ENCODE data around the gene LRFN5. TPM values are rescaled to one million over a fixed set of nuclear protein-coding genes. Genes with fewer than 3 reads are reported as not detected.

The LRFN5 gene
- total and polyA plus RNA-seq, 2 of the 8 experiments (the other 6 are each of a cell fraction or from before 2014, with no cell fraction given): 0.85 to 4.7 TPM

- no peak overlapping the region for H3K4me3 ChIP-seq (ENCODE audit: extremely low read depth in 1 of 4, insufficient read depth in 2 of 4, low read depth in 3 of 4, low read length in 4 of 4)
- H4K20me1 ChIP-seq (replicated peaks in 1 of 2; ENCODE audit: control insufficient read depth in 1 of 2, insufficient read depth in 2 of 2, low read length in 2 of 2): no peaks in the 10 kb centered on the region
- no peaks in the 10 kb centered on the region for H3K27me3 ChIP-seq (replicated peaks in 1 of 4; ENCODE audit: control insufficient read depth in 3 of 4, extremely low read depth in 1 of 4, insufficient read depth in 3 of 4, low read length in 3 of 4)
- ChIA-PET POLR2A (ENCODE audit: partially characterized antibody) (no interaction called here), CTCF (ENCODE audit: partially characterized antibody) (interaction anchor here (0.6 to 0.7 kb wide), 2 partner anchors 772 to 977 kb away, joined by 3 to 4 read pairs; no protein-coding TSS in a partner anchor)
- no peak overlapping the region for H3K18ac ChIP-seq (ENCODE audit: extremely low read depth, low read length)
- H2BK20ac ChIP-seq (ENCODE audit: low read length): no peak overlapping the region
- WGBS, 2 experiments (ENCODE audit: extremely low coverage in 1 of 2, insufficient coverage in 1 of 2, insufficient read length in 1 of 2, insufficient replicate concordance in 2 of 2, low coverage in 1 of 2, low lambda C conversion rate in 2 of 2, missing lambda C conversion rate in 1 of 2): 91% methylated on average over 2 of the region's 2 CpGs; no CpG with 5 or more reads in 1 of the 2 experiments
- no peak overlapping the region for H2BK5ac ChIP-seq (ENCODE audit: low read depth, low read length)
- H3K27ac ChIP-seq (ENCODE audit: low read depth, low read length): no peak overlapping the region
- no peak overlapping the region for H2BK12ac ChIP-seq (ENCODE audit: low read depth, low read length)
- no peak overlapping the region for H3K9ac ChIP-seq (replicated peaks in 1 of 4; ENCODE audit: extremely low read depth in 1 of 4, low read depth in 3 of 4, low read length in 3 of 4)
- H4K5ac ChIP-seq (ENCODE audit: insufficient read length, low read depth, low read length): no peak overlapping the region
- FAIRE-seq (no peak), DNase-seq (ENCODE audit: low read depth in 1 of 2, low spot score in 2 of 2) (peak in 1 of 2 experiments; percentile 17)
- H4K91ac ChIP-seq (replicated peaks; ENCODE audit: insufficient read length, low read length): no peak overlapping the region
- H3K79me2 ChIP-seq (ENCODE audit: control insufficient read depth in 1 of 2, insufficient read depth in 2 of 2, low read length in 2 of 2): no peaks in the 10 kb centered on the region
- H3K14ac ChIP-seq (ENCODE audit: insufficient read length): no peak overlapping the region
- H3K9me3 ChIP-seq (ENCODE audit: insufficient read depth in 2 of 2, low read depth in 1 of 2, low read length in 1 of 2): no peaks in the 10 kb centered on the region
- H2AK5ac ChIP-seq (ENCODE audit: low read depth, low read length): no peak overlapping the region
- H2BK15ac ChIP-seq (ENCODE audit: low read length): no peak overlapping the region
- H3K23me2 ChIP-seq (ENCODE audit: low read depth, low read length): no peaks in the 10 kb centered on the region
- no peaks in the 10 kb centered on the region for H3K36me3 ChIP-seq (ENCODE audit: control insufficient read depth in 2 of 4, insufficient read depth in 4 of 4, low read length in 3 of 4)
- H3K4ac ChIP-seq (replicated peaks; ENCODE audit: insufficient read length, low read depth, low read length): no peak overlapping the region
- no peak overlapping the region for H2BK120ac ChIP-seq (replicated peaks; ENCODE audit: low read depth, low read length)
- H3K4me2 ChIP-seq (ENCODE audit: insufficient read depth in 1 of 2, low read depth in 2 of 2, low read length in 2 of 2): no peak overlapping the region
- peaks cover 0 to 4% (median 0%) of the 10 kb centered on the region in 4 experiments; a peak in 1 of 7 replicates for H3K4me1 ChIP-seq (replicated peaks in 1 of 4; ENCODE audit: control insufficient read depth in 3 of 4, insufficient read depth in 4 of 4, low read length in 3 of 4)
- no peak overlapping the region for H3K23ac ChIP-seq (ENCODE audit: insufficient read length)
- no peak overlapping the region for H3K56ac ChIP-seq (replicated peaks; ENCODE audit: insufficient read length, low read depth, low read length)
- H2AFZ ChIP-seq (ENCODE audit: low read length): no peak overlapping the region
- no peak overlapping the region for H4K8ac ChIP-seq (ENCODE audit: extremely low read depth, insufficient read depth, low read length)
- no peaks in the 10 kb centered on the region for H3K79me1 ChIP-seq (ENCODE audit: low read depth, low read length)
- TF ChIP-seq ATF3 (IDR thresholded peaks at IDR 0.05; ENCODE audit: insufficient read depth, low read depth, low read length): no peak
- TF ChIP-seq EGR1 (IDR thresholded peaks at IDR 0.05; ENCODE audit: borderline replicate concordance, low read depth, low read length): no peak
- no peak for TF ChIP-seq GTF2F1 (IDR thresholded peaks at IDR 0.05; ENCODE audit: borderline replicate concordance, low read depth, low read length)
- no peak for TF ChIP-seq MAFK (IDR thresholded peaks at IDR 0.05; ENCODE audit: low read depth, low read length)
- no peak for TF ChIP-seq TCF12 (IDR thresholded peaks at IDR 0.05; ENCODE audit: low read depth, low read length)
- no peak for TF ChIP-seq ATF2 (IDR thresholded peaks at IDR 0.05; ENCODE audit: low read length)
- no peak for TF ChIP-seq TAF7 (optimal IDR thresholded peaks at IDR 0.05; ENCODE audit: borderline replicate concordance, low read depth, low read length)
- no peak for TF ChIP-seq SIX5 (IDR thresholded peaks at IDR 0.05; ENCODE audit: low read depth, low read length)
- TF ChIP-seq SRF (IDR thresholded peaks at IDR 0.05; ENCODE audit: low read depth, low read length): no peak
Measured at GRCh38 chr14:41636492-41637392, 30.1 kb downstream of the LRFN5 start.

Measured in H1 (cell line).